Hepatocyte (in vitro differentiated cells): ENCODE results near the gene SH3BP4. TPM values are rescaled to one million over a fixed set of nuclear protein-coding genes. Genes with fewer than 3 reads are reported as not detected.
A peak's percentile ranks its signal among the peaks of the same experiment; 100 is the strongest.

Source experiments
- DNase-seq: peaks from one replicate; pipeline ENCODE4 v3.0.0-alpha.2; 2016; ENCODE audit warnings: low spot score
- H2AFZ ChIP-seq: fragments of 200-600 bp; sonication (generic); 2 replicates; pipeline ENCODE4 v1.6.0; 2016; ENCODE audit warnings: antibody characterized with exemption, mild to moderate bottlenecking
- H3K27ac ChIP-seq: fragments of 200-600 bp; sonication (generic); 2 replicates; pipeline ENCODE4 v1.5.1; 2016; ENCODE audit warnings: mild to moderate bottlenecking
- H3K27me3 ChIP-seq: fragments of 200-600 bp; sonication (generic); 2 replicates; pipeline ENCODE4 v1.6.1; 2016
- H3K36me3 ChIP-seq: fragments of 200-600 bp; sonication (generic); replicated peaks from 2 replicates; pipeline ENCODE4 v1.5.1; 2016; ENCODE audit warnings: low read depth; ENCODE audit not compliant: insufficient read depth
- H3K4me1 ChIP-seq: fragments of 200-600 bp; sonication (generic); 2 replicates; pipeline ENCODE4 v1.5.1; 2016; ENCODE audit warnings: mild to moderate bottlenecking, moderate library complexity; ENCODE audit not compliant: insufficient read depth
- H3K4me2 ChIP-seq: fragments of 200-600 bp; sonication (generic); 2 replicates; pipeline ENCODE4 v1.6.0; 2016
- H3K4me3 ChIP-seq: fragments of 200-600 bp; sonication (generic); 2 replicates; pipeline ENCODE4 v1.5.1; 2016; ENCODE audit warnings: mild to moderate bottlenecking
- H3K79me2 ChIP-seq: fragments of 200-600 bp; sonication (generic); 2 replicates; pipeline ENCODE4 v1.6.0; 2017; ENCODE audit warnings: mild to moderate bottlenecking
- H3K9me2 ChIP-seq: fragments of 200-600 bp; sonication (generic); replicated peaks from 2 replicates; pipeline ENCODE4 v1.6.0; 2017; ENCODE audit warnings: mild to moderate bottlenecking; ENCODE audit not compliant: insufficient read depth
- H3K9me3 ChIP-seq: fragments of 200-600 bp; sonication (generic); 2 replicates; pipeline ENCODE4 v1.5.1; 2016; ENCODE audit warnings: low read depth, mild to moderate bottlenecking
- H4K20me1 ChIP-seq: fragments of 200-600 bp; sonication (generic); 2 replicates; pipeline ENCODE4 v1.6.0; 2016; ENCODE audit warnings: mild to moderate bottlenecking; ENCODE audit not compliant: insufficient read depth, poor library complexity, severe bottlenecking
- CTCF ChIP-seq: fragments of 200-600 bp; sonication (generic); IDR thresholded peaks from 2 replicates; pipeline ENCODE4 v1.5.1; 2016; ENCODE audit warnings: antibody characterized with exemption, mild to moderate bottlenecking; ENCODE audit not compliant: poor library complexity
- EZH2 ChIP-seq: fragments of 200-600 bp; sonication (generic); IDR thresholded peaks from 2 replicates; pipeline ENCODE4 v1.6.1; 2016; ENCODE audit warnings: antibody characterized with exemption, mild to moderate bottlenecking, borderline replicate concordance
- EZH2phosphoT487 ChIP-seq: fragments of 200-600 bp; sonication (generic); IDR thresholded peaks from one replicate; pipeline ENCODE4 v1.6.1; 2018; ENCODE audit warnings: antibody characterized with exemption, mild to moderate bottlenecking, low read depth, moderate library complexity; ENCODE audit not compliant: unreplicated experiment, severe bottlenecking
- WGBS: methylation state at CpG from one replicate; pipeline ENCODE4 v1.1.6; 2016; ENCODE audit warnings: low lambda C conversion rate; ENCODE audit errors: missing lambda C conversion rate; 5-methylcytosine and 5-hydroxymethylcytosine counted together
- polyA plus RNA-seq: library from polyadenylated mRNA; unstranded; fragments of >200 nt; fragmentation: Nextera tagmentation; extraction: Ambion mirVana; gene quantifications from 2 replicates; pipeline ENCODE4 v1.2.1, GENCODE V29; 2016
- total RNA-seq: library from RNA; depleted of rRNA; stranded (reverse); fragments of >200 nt; gene quantifications from 2 replicates; pipeline ENCODE4 v1.2.3, GENCODE V29; 2014

The SH3BP4 gene
- total and polyA plus RNA-seq, 2 experiments from 2014 or later: 23.3 to 32.0 TPM

- Histone ChIP-seq H4K20me1 (no peaks in the 10 kb centered on the region), H3K9me3 (no peaks in the 10 kb centered on the region), H3K4me1 (peaks cover 14% of the 10 kb centered on the region), H3K4me3 (no peak overlapping the region), H2AFZ (no peak overlapping the region), H3K27ac (no peak overlapping the region), H3K36me3 (no peaks in the 10 kb centered on the region), H3K27me3 (no peaks in the 10 kb centered on the region), H3K79me2 (peaks cover 43% of the 10 kb centered on the region), H3K4me2 (no peak overlapping the region), H3K9me2 (no peaks in the 10 kb centered on the region)
- DNase-seq: no peak
- no peak for TF ChIP-seq EZH2phosphoT487
- TF ChIP-seq CTCF: no peak
- no peak for TF ChIP-seq EZH2
- 96% methylated on average over 5 of the region's 5 CpGs for WGBS
These were observed 94.8 kb downstream of the SH3BP4 start for GRCh38 chr2:235046589-235046988.

- H3K79me2 ChIP-seq: peaks cover 44% of the 10 kb centered on the region
- WGBS: 98% methylated on average over 24 of the region's 24 CpGs
- H3K9me3 ChIP-seq: no peaks in the 10 kb centered on the region
- H3K4me2 ChIP-seq: no peak overlapping the region
- no peaks in the 10 kb centered on the region for H3K9me2 ChIP-seq
- H3K36me3 ChIP-seq: no peaks in the 10 kb centered on the region
- H4K20me1 ChIP-seq: no peaks in the 10 kb centered on the region
- no peak for DNase-seq
- H3K4me1 ChIP-seq: peaks cover 14% of the 10 kb centered on the region
- H3K4me3 ChIP-seq: no peak overlapping the region
- H2AFZ ChIP-seq: no peak overlapping the region
- H3K27ac ChIP-seq: no peak overlapping the region
- TF ChIP-seq EZH2: no peak
- no peak for TF ChIP-seq CTCF
- TF ChIP-seq EZH2phosphoT487: no peak
- H3K27me3 ChIP-seq: no peaks in the 10 kb centered on the region
These were observed 95.6 kb downstream of the SH3BP4 start for GRCh38 chr2:235047171-235048160.

- Histone ChIP-seq H2AFZ (no peak overlapping the region), H3K27ac (peak overlapping the region; percentile 43), H3K4me3 (no peak overlapping the region), H3K27me3 (no peaks in the 10 kb centered on the region), H3K4me2 (no peak overlapping the region), H3K9me3 (no peaks in the 10 kb centered on the region), H3K79me2 (peaks cover 44% of the 10 kb centered on the region), H3K36me3 (no peaks in the 10 kb centered on the region), H4K20me1 (no peaks in the 10 kb centered on the region), H3K4me1 (peaks cover 14% of the 10 kb centered on the region), H3K9me2 (no peaks in the 10 kb centered on the region)
- TF ChIP-seq CTCF (no peak), EZH2 (no peak), EZH2phosphoT487 (no peak)
- DNase-seq: no peak
- WGBS: 85% methylated on average over 7 of the region's 7 CpGs
These were observed 96.7 kb downstream of the SH3BP4 start for GRCh38 chr2:235048549-235048948.
